KMS-11 (cell line): ENCODE data around the gene SCPEP1.
A peak's percentile ranks its signal among the peaks of the same experiment; 100 is the strongest.

Source experiments
- H2AFZ ChIP-seq: fragments of 200-600 bp; sonication (generic); 2 replicates; pipeline ENCODE4 v1.6.1; 2016; ENCODE audit warnings: antibody characterized with exemption, mixed run types, low read depth
- H3K27ac ChIP-seq: fragments of 200-600 bp; sonication (generic); 2 replicates; pipeline ENCODE4 v1.6.1; 2016; ENCODE audit warnings: mild to moderate bottlenecking, mixed run types
- H3K27me3 ChIP-seq: fragments of 200-600 bp; sonication (generic); 2 replicates; pipeline ENCODE4 v1.6.1; 2017; ENCODE audit warnings: mild to moderate bottlenecking, low read depth, mixed run types, moderate library complexity; ENCODE audit not compliant: insufficient read depth
- H3K36me3 ChIP-seq: fragments of 200-600 bp; sonication (generic); 2 replicates; pipeline ENCODE4 v1.6.1; 2017; ENCODE audit warnings: mild to moderate bottlenecking, mixed run types; ENCODE audit not compliant: insufficient read depth
- H3K4me1 ChIP-seq: fragments of 200-600 bp; sonication (generic); 2 replicates; pipeline ENCODE4 v1.6.1; 2016; ENCODE audit warnings: mild to moderate bottlenecking, low read depth, mixed run types; ENCODE audit not compliant: poor library complexity, severe bottlenecking
- H3K4me2 ChIP-seq: fragments of 200-600 bp; sonication (generic); 2 replicates; pipeline ENCODE4 v1.7.0; 2016; ENCODE audit warnings: mild to moderate bottlenecking, mixed run types
- H3K4me3 ChIP-seq: fragments of 200-600 bp; sonication (generic); IDR thresholded peaks from 2 replicates; pipeline ENCODE4 v1.6.1; 2017; ENCODE audit warnings: low read depth, low read length, mixed read lengths; ENCODE audit not compliant: insufficient read depth
- H3K79me2 ChIP-seq: fragments of 200-600 bp; sonication (generic); 2 replicates; pipeline ENCODE4 v1.6.1; 2016; ENCODE audit warnings: low read depth, mixed run types; ENCODE audit not compliant: insufficient read depth
- H3K9ac ChIP-seq: fragments of 200-600 bp; sonication (generic); 2 replicates; pipeline ENCODE4 v1.6.1; 2016; ENCODE audit warnings: mild to moderate bottlenecking, mixed run types
- H4K20me1 ChIP-seq: fragments of 200-600 bp; sonication (generic); 2 replicates; pipeline ENCODE4 v1.6.1; 2016; ENCODE audit warnings: mild to moderate bottlenecking, mixed run types; ENCODE audit not compliant: insufficient read depth
- CTCF ChIP-seq: fragments of 200-600 bp; sonication (generic); conservative IDR thresholded peaks from 2 replicates; pipeline ENCODE4 v1.6.1; 2017; ENCODE audit warnings: low read depth, mild to moderate bottlenecking, antibody characterized with exemption, low read length, moderate library complexity, mixed read lengths

The SCPEP1 gene

GRCh38 chr17:57006040-57006439 lies 28.1 kb downstream of the SCPEP1 start:
- H3K4me2 ChIP-seq: no peak overlapping the region

GRCh38 chr17:57008958-57009357 lies 31.0 kb downstream of the SCPEP1 start:
- Histone ChIP-seq H3K4me1 (peaks cover 16% of the 10 kb centered on the region), H4K20me1 (no peaks in the 10 kb centered on the region), H3K4me3 (no peak overlapping the region), H3K27ac (no peak overlapping the region), H3K27me3 (no peaks in the 10 kb centered on the region), H3K79me2 (no peaks in the 10 kb centered on the region), H3K9ac (no peak overlapping the region), H3K36me3 (no peaks in the 10 kb centered on the region), H3K4me2 (no peak overlapping the region), H2AFZ (no peak overlapping the region)
- no peak for TF ChIP-seq CTCF

More at GRCh38 chr17:57006040-57006439, 28.1 kb downstream of the SCPEP1 start:
- Histone ChIP-seq H3K36me3 (no peaks in the 10 kb centered on the region), H3K4me3 (no peak overlapping the region), H2AFZ (no peak overlapping the region), H3K79me2 (no peaks in the 10 kb centered on the region), H3K9ac (no peak overlapping the region), H4K20me1 (no peaks in the 10 kb centered on the region), H3K4me1 (peaks cover 16% of the 10 kb centered on the region), H3K27me3 (no peaks in the 10 kb centered on the region), H3K27ac (no peak overlapping the region)
- TF ChIP-seq CTCF: no peak

GRCh38 chr17:57009737-57010445 lies 32.0 kb downstream of the SCPEP1 start:
- H3K4me3 ChIP-seq: no peak overlapping the region
- H3K36me3 ChIP-seq: no peaks in the 10 kb centered on the region
- no peak overlapping the region for H3K9ac ChIP-seq
- no peaks in the 10 kb centered on the region for H3K27me3 ChIP-seq
- no peak overlapping the region for H3K27ac ChIP-seq
- H3K4me2 ChIP-seq: no peak overlapping the region
- peak overlapping the region; percentile 41; the same call in 1 of the 2 replicates for H2AFZ ChIP-seq
- no peaks in the 10 kb centered on the region for H4K20me1 ChIP-seq
- TF ChIP-seq CTCF: peak; percentile 87
- H3K79me2 ChIP-seq: no peaks in the 10 kb centered on the region
- peaks cover 15% of the 10 kb centered on the region for H3K4me1 ChIP-seq

- no peak overlapping the region for H3K9ac ChIP-seq
- no peaks in the 10 kb centered on the region for H3K36me3 ChIP-seq
- no peaks in the 10 kb centered on the region for H3K27me3 ChIP-seq
- H3K4me1 ChIP-seq: peaks cover 10% of the 10 kb centered on the region
- H3K27ac ChIP-seq: no peak overlapping the region
- H4K20me1 ChIP-seq: no peaks in the 10 kb centered on the region
- no peak for TF ChIP-seq CTCF
- no peak overlapping the region for H3K4me2 ChIP-seq
- no peaks in the 10 kb centered on the region for H3K79me2 ChIP-seq
- no peak overlapping the region for H2AFZ ChIP-seq
- no peak overlapping the region for H3K4me3 ChIP-seq
Observed at GRCh38 chr17:57010487-57010886, 32.6 kb downstream of the SCPEP1 start.
